ENCODE measurements around the gene OVOL1.

GRCh38 chr11:65793625-65794400 lies 7.0 kb downstream of the OVOL1 start:
- no peak for TF ChIP-seq EZH2 (IDR thresholded peaks at IDR 0.05; ENCODE audit: low read depth, unreplicated experiment)
- TF ChIP-seq CTCF (conservative IDR thresholded peaks at IDR 0.05; ENCODE audit: low read depth in 2 of 2): no peak
- no peak for TF ChIP-seq JUNB (IDR thresholded peaks at IDR 0.05; ENCODE audit: unreplicated experiment)
- TF ChIP-seq POLR2AphosphoS5 (IDR thresholded peaks at IDR 0.05; ENCODE audit: low read depth): no peak
- no peak for TF ChIP-seq EZH2phosphoT487 (IDR thresholded peaks at IDR 0.05; ENCODE audit: unreplicated experiment)

All from GM23338 (cell line).